Measurements from ENCODE around the gene SLC35A5.

Gene SLC35A5

GRCh38 chr3:112564940-112565305 is 3.1 kb downstream of the SLC35A5 start (continued):
- TF ChIP-seq, protein P1, sequence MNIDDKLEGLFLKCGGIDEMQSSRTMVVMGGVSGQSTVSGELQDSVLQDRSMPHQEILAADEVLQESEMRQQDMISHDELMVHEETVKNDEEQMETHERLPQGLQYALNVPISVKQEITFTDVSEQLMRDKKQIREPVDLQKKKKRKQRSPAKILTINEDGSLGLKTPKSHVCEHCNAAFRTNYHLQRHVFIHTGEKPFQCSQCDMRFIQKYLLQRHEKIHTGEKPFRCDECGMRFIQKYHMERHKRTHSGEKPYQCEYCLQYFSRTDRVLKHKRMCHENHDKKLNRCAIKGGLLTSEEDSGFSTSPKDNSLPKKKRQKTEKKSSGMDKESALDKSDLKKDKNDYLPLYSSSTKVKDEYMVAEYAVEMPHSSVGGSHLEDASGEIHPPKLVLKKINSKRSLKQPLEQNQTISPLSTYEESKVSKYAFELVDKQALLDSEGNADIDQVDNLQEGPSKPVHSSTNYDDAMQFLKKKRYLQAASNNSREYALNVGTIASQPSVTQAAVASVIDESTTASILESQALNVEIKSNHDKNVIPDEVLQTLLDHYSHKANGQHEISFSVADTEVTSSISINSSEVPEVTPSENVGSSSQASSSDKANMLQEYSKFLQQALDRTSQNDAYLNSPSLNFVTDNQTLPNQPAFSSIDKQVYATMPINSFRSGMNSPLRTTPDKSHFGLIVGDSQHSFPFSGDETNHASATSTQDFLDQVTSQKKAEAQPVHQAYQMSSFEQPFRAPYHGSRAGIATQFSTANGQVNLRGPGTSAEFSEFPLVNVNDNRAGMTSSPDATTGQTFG (tag by site-specific recombination; IDR thresholded peaks at IDR 0.05; ENCODE audit: borderline replicate concordance) = no peak
- TF ChIP-seq ZNF404 (tag by site-specific recombination; IDR thresholded peaks at IDR 0.05) = no peak
- no peak for TF ChIP-seq ZFHX2 (tag by site-specific recombination; conservative IDR thresholded peaks at IDR 0.05)
- TF ChIP-seq, protein P2, sequence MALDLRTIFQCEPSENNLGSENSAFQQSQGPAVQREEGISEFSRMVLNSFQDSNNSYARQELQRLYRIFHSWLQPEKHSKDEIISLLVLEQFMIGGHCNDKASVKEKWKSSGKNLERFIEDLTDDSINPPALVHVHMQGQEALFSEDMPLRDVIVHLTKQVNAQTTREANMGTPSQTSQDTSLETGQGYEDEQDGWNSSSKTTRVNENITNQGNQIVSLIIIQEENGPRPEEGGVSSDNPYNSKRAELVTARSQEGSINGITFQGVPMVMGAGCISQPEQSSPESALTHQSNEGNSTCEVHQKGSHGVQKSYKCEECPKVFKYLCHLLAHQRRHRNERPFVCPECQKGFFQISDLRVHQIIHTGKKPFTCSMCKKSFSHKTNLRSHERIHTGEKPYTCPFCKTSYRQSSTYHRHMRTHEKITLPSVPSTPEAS (tag by site-specific recombination; IDR thresholded peaks at IDR 0.05) = no peak
- TF ChIP-seq ZNF837 (tag by site-specific recombination; IDR thresholded peaks at IDR 0.05) = no peak

DNA sequence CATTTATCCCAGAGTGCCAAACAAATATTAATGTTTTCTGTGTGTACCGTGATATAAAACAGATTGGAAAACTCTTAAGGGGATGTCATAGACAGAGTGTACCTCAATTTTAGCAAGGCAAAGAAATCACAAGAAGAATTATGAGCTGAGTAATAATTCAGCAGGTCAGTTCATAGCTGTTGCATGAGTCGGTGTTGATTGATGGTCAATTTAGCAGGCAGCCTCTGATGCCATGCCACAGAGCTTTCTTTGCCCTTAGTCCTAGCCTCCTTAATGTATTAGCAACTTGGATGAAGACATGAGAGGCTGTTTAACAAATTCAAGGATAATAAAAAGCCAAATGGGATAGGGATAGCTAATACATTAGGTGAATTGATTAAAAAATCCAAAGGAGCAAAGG is 6.8 kb downstream of the SLC35A5 start:
- H3K4me1 ChIP-seq (ENCODE audit: control insufficient read depth, insufficient read depth, low read length) = no peaks in the 10 kb centered on the region
- ChIA-PET POLR2A (no interaction called here), CTCF (interaction anchor here (0.5 to 1.5 kb wide), 2 partner anchors 13 to 277 kb away, joined by 4 to 6 read pairs; no protein-coding TSS in a partner anchor)
- H3K9me3 ChIP-seq (ENCODE audit: control insufficient read depth, insufficient read depth, low read depth, low read length) = no peaks in the 10 kb centered on the region
- peaks cover 0 to 32% of the 10 kb centered on the region in 2 experiments; a peak in 1 of 3 replicates for H3K36me3 ChIP-seq (ENCODE audit: control insufficient read depth in 2 of 2, insufficient read depth in 1 of 2, low read length in 2 of 2)
- no peak overlapping the region for H3K27ac ChIP-seq (ENCODE audit: extremely low read depth, low read depth, low read length)
- no peak for TF ChIP-seq ZNF629 (tag by site-specific recombination; IDR thresholded peaks at IDR 0.05)
- no peak for TF ChIP-seq OSR2 (tag by site-specific recombination; IDR thresholded peaks at IDR 0.05)
- no peak for TF ChIP-seq INSM2 (tag by site-specific recombination; IDR thresholded peaks at IDR 0.05)
- no peak for TF ChIP-seq WT1 (tag by site-specific recombination; IDR thresholded peaks at IDR 0.05)
- TF ChIP-seq ZFP41 (tag by site-specific recombination; IDR thresholded peaks at IDR 0.05; ENCODE audit: borderline replicate concordance) = no peak
- no peak for TF ChIP-seq ZNF404 (tag by site-specific recombination; IDR thresholded peaks at IDR 0.05)
- no peak for TF ChIP-seq ZNF791 (tag by site-specific recombination; IDR thresholded peaks at IDR 0.05)
- TF ChIP-seq ZNF174 (tag by site-specific recombination; IDR thresholded peaks at IDR 0.05) = no peak
- TF ChIP-seq, protein P3, sequence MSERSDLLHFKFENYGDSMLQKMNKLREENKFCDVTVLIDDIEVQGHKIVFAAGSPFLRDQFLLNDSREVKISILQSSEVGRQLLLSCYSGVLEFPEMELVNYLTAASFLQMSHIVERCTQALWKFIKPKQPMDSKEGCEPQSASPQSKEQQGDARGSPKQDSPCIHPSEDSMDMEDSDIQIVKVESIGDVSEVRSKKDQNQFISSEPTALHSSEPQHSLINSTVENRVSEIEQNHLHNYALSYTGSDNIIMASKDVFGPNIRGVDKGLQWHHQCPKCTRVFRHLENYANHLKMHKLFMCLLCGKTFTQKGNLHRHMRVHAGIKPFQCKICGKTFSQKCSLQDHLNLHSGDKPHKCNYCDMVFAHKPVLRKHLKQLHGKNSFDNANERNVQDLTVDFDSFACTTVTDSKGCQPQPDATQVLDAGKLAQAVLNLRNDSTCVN (tag by site-specific recombination; optimal IDR thresholded peaks at IDR 0.05) = no peak
- TF ChIP-seq ZNF768 (tag by site-specific recombination; IDR thresholded peaks at IDR 0.05) = no peak
- no peak for TF ChIP-seq MZF1 (tag by site-specific recombination; IDR thresholded peaks at IDR 0.05; ENCODE audit: borderline replicate concordance)
- TF ChIP-seq HIC1 (tag by site-specific recombination; IDR thresholded peaks at IDR 0.05) = no peak
- TF ChIP-seq ZNF530 (tag by site-specific recombination; IDR thresholded peaks at IDR 0.05; ENCODE audit: low read depth) = no peak
- no peak for TF ChIP-seq ZNF513 (tag by site-specific recombination; IDR thresholded peaks at IDR 0.05)
- TF ChIP-seq ZNF132 (tag by site-specific recombination; IDR thresholded peaks at IDR 0.05; ENCODE audit: borderline replicate concordance) = no peak
- no peak overlapping the region for H3K4me3 ChIP-seq (ENCODE audit: low read depth, low read length)

Data from HEK293 (cell line).